GM12878 (cell line): ENCODE results near the gene GRAMD1A. TPM values are rescaled to one million over a fixed set of nuclear protein-coding genes. Genes with fewer than 3 reads are reported as not detected.

Source experiments
- ELK1 ChIP-seq: IDR thresholded peaks from 2 replicates; pipeline ENCODE4 v1.6.1; 2012; ENCODE audit warnings: low read depth, low read length, improper control_type of control experiment
- MEF2A ChIP-seq: IDR thresholded peaks from 2 replicates; pipeline ENCODE4 v1.6.1; 2011; ENCODE audit warnings: low read depth, mild to moderate bottlenecking, low read length, moderate library complexity; ENCODE audit not compliant: insufficient read depth
- NFYA ChIP-seq: IDR thresholded peaks from 2 replicates; pipeline ENCODE4 v1.6.1; 2011; ENCODE audit warnings: low read depth, mild to moderate bottlenecking, low read length, improper control_type of control experiment, borderline replicate concordance
- POLR2A ChIP-seq: IDR thresholded peaks from 2 replicates; pipeline ENCODE4 v1.6.1; 2011; ENCODE audit warnings: low read depth, mild to moderate bottlenecking, low read length
- RB1 ChIP-seq: fragments of 450-650 bp; formaldehyde crosslinking; IDR thresholded peaks from 2 replicates; pipeline ENCODE4 v1.6.1; 2017; ENCODE audit warnings: mild to moderate bottlenecking, borderline replicate concordance
- ZBTB4 ChIP-seq: fragments of 450-650 bp; formaldehyde crosslinking; IDR thresholded peaks from 2 replicates; pipeline ENCODE4 v1.4.0; 2022; ENCODE audit warnings: mild to moderate bottlenecking, moderate library complexity
- ZSCAN29 ChIP-seq: fragments of 450-650 bp; IDR thresholded peaks from 2 replicates; pipeline ENCODE4 v1.6.1; 2017; ENCODE audit warnings: mild to moderate bottlenecking, moderate library complexity
- polyA plus RNA-seq, 11 experiments: library from polyadenylated mRNA; depleted of rRNA in 4 of 11; unstranded in 6 of 11; stranded (reverse) in 5 of 11; fragments of >200 nt; fragmentation: Nextera tagmentation in 4 of 11; fragmentation: Illumina TruSeq in 1 of 11; extraction: Ambion mirVana in 4 of 11; extraction: Trizol in 1 of 11; gene quantifications; 1 replicate in 1 of 11; 2 replicates in 10 of 11; pipeline versions ENCODE4 v1.2.1 to v1.2.3, GENCODE V29; 2011 to 2016; ENCODE audit warnings: inconsistent platforms in 2 of 11, missing spikeins in 2 of 11, low read depth in 1 of 11
- total RNA-seq, 4 experiments: library from RNA; depleted of rRNA in 3 of 4; stranded (reverse); fragments of >200 nt in 3 of 4; fragmentation: Illumina TruSeq in 1 of 4; extraction: Trizol in 1 of 4; gene quantifications; 2 replicates each; pipeline versions ENCODE4 v1.2.1 to v1.2.3, GENCODE V29; 2013 to 2021

Gene GRAMD1A
- total and polyA plus RNA-seq, 10 of the 15 experiments (the other 5 are each of a cell fraction or from before 2014, with no cell fraction given), result 0.79 to 73.6 (median 35.3) TPM

DNA sequence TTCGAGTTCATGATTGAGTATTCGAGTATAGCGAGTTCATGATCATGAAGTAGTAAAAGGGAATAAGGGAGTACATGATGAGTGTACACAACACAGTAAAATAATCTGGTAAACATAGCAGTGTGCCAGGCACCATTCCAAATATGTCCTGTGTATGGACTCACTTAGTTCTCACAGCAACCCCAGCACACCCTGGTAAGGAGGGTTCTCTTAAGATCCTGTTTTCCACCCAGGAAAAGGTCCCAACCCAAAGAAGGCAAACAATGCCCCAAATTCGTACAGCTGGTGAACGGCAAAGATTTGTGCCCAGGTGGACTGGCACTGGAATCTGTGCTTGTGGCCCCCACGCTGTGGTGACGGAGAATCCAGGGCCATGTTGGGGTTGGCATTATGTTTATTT lies 62.8 kb downstream of the GRAMD1A start (continued):
- no peak for TF ChIP-seq ZBTB4 (CRISPR knock-in tag)
- TF ChIP-seq NFYA, result no peak
- no peak for TF ChIP-seq RB1
- no peak for TF ChIP-seq ZSCAN29
- TF ChIP-seq POLR2A, result no peak
- TF ChIP-seq MEF2A, result no peak
- no peak for TF ChIP-seq ELK1
